Cerebellar cortex (tissue), 1 donor: Measurements from ENCODE around the gene KLHL29.
A peak's percentile ranks its signal among the peaks of the same experiment; 100 is the strongest.

Source experiments
- DNase-seq: peaks from one replicate; pipeline ENCODE4 v3.0.0-alpha.2; 2015; ENCODE audit warnings: low spot score

The KLHL29 gene

DNA sequence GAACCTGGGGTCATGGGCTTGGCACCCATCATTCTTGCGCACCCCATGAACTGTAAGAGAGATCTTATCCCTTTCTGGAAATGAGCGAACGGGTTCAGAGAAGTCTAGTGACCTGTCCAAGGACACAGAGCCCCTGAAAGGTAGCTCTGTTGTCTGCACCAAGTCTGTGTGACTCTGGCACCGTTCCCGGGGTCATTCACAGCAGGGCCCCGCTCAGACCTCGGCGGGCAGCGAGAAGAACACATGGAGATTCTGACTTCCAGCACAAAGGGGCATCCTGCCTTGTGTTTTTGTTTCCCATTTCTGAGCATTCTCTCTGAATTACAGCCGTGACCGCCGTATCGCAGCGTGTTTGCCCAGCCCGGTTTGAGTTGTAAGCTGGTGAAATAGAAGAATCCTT lies 231.7 kb downstream of the KLHL29 start:
- no peak for DNase-seq

DNA sequence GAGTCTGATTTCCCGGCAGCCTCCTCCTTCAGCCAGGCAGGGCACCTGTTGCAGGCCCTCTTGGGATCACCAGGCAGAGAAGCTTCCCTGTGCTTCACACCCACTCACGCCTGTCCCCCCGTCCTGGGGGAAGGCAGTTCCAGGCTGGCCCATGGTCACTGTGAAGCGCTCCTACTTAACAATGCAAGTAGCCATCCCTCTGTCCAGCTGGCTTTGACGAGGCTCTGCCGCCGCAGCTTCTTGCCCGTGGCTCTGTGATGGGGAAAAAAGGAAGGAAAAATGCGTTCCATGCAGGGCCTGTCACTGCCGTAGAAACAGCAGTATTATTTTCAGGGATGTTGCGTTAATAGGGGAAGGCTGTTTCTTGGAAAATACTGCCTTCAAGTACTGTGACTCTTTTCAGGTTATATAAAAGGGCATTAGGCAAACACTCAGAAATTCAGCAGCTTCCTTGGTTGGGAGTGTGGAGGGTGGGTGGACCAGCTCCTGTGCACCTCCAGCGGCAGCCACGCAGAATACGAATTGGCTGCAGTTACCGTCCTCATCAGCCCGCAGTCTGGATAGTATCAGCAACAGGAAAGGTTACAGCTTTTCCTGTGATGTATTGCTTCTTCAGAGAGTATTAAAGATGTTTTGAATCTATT lies 232.3 kb downstream of the KLHL29 start:
- DNase-seq: no peak

DNA sequence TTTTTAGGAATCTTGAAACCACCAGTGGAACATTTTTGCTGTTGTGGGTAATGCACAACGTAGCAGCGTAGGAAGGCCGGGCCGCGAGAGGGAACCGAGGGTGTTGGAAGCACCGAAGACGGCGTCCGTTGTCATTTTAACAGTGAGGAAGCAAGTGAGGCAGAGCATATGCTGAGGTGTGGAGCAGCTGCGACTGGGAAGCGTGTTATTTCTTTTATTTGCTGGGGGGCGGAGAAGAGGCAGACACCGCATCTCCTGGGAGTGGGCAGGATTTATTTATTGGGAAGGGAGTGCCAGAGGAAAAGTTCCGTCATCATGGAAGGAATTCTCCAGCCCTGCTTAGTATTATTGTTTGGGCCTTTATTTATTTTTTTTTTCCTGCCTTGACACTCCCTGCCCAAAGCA lies 232.8 kb downstream of the KLHL29 start:
- no peak for DNase-seq

DNA sequence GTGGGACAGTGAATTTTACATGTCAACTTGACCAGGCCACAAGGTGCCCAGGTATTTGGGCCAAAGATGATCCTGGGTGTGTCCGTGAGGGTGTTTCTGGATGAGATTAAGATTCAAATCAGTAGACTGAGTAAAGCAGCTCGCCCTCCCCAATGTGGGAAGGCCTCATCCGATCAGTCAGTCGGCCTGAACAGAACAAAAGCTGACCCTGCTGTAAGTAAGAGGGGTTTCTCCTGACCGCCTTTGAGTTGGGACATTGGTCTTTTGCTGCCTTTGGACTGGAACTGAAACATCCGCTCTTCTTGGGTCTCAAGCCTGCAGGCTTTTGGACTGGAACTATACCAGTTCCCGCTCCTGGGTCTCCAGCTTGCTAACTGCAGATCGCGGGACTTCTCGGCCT lies 233.3 kb downstream of the KLHL29 start:
- DNase-seq: no peak

DNA sequence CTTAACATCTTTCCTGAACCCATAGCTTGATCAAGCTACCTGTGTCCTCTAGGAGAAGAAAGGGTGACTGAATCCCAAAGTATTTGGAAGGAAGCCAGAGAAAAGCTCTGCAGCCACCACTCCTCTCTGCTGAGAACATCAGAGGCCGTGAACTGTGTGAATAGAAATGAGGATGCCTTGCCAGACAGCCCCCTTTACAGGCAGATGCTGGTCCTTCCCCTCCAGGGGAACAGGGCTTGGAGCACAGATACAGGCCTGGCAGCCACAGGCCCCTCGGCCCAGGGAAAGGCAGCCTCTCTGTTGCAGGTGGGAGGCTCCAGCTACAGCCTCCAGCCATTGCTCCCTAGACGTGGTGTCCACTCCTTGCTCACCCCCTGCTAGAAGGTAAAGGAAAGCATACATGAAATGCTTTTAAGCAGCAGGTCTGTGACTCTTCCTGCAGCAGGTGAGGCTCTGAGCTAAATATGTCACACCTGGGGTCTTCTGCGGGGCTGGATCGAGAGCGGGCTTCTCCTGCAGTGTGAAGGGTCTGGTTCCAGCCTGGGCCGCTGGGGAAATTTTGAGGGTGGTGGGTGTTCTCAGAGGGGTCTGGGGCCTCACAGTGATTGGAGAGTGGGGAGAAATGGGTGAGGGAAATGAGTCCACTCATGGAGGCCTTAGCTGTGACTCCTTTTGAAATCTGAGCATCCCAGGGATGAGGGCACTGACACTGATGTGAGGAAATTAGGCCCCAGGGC lies 234.0 kb downstream of the KLHL29 start:
- DNase-seq: no peak

DNA sequence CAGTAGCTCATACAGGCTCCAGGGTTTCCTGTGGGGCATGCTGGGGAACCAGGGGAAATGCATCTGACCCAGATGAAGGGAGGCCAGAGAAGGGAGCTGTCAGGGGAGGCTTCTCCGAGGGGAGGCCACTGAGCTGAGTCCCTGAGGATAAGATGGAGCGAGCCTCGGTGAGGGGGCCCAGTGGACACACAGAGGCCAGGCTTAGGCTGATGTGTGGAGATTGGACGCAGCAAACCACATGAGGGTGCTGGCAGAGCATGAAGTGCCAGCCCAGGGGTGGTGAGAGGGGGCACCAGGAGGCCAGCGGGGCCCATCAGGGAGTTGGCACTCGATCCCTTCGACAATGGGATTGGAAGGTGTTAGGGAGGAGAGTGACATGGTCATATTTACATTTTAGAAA lies 235.0 kb downstream of the KLHL29 start:
- no peak for DNase-seq

DNA sequence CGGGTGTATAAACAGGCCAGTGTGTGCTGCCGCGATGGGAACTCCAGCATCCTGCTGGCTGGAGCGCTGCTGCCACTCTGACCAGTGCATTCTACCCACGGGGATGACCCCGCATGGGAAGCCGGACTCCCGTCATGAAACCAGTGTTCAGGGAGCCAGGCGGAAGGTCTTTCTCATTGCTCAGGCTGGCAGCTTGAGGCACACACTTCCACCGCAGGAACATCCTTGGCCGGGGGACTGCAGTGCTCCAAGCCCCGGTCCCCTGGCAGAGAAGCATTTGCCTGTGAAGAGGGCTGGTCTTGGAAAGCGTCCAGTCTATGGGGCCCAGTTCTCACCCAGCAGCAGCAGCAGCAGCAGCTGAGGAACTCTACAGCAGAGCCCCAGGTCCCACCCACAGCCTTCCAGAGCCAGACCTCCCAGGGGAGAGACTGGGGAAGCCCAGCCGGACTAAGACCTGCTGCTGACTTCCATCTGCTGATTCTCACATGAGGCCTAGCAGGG lies 235.9 kb downstream of the KLHL29 start:
- DNase-seq: peak; percentile 16

DNA sequence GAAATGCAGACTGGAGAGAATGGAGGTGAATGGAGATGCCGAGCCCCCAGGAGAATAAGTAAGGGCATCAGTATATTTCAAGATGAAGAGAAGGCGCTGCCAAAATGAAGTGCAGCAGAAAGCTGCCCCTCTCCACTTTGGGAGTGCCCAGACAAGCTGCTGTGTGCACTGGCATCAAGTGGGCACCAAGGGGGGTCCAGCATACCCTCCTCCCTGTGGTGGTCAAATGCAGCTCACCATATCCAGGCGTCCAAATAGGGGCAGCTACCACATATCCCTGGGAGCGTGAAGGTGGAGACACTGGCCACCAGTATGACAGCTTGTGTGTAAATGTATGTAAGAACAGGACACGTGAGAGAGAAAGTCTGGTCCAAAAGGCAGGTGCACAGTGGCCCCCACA lies 236.6 kb downstream of the KLHL29 start:
- DNase-seq: no peak

DNA sequence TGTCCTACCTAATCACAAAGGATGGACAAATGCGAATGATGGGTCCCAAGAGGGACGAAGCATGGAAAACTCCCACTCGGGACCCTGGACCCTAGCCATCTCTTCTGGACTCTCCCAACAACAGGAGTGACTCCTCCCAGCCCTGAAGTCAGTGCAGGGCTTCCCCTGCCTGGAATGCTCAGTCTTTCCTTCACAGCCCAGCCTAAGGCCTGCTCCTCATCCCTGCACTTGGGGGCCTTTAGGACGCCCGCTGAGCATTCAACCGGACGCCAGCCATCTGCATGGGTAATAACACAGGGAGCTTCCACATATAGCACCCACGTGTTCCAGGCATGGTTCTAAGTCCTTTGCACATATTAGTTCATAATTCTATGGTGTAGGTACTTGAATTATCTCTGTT lies 237.5 kb downstream of the KLHL29 start:
- no peak for DNase-seq

DNA sequence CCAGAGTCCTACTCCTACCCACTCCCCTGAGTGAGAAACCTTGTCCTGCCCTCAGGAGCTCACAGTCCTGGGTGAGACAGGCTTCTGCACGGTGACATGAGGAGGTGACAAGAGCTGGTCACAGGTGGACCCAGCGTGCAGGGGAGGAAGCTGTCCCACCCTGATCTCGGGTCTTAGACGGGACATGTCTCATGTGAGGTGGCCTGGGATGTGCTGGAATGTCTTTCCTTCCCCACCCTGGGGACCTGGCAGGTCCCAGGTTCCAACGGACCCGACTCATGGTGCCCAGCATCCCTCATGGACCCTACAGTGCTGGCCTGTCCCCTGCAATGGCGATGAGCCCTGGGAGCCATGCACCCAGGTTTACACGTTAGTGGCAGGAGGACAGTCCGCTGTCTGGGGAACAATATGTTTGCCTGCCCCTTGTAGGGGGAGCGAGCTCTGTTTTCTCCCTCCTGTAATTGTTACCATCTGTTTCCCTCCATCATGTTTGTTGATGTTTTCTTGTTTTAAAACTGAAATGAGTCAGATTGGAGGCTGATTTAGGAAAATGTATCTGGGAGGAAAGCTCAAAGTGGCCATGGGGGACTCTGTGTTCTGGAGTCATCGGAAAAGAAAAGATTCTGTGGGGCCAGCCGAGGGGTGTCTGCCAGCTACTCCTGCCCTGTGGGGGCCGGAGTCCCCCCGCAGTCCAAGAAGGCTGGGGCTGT lies 238.1 kb downstream of the KLHL29 start:
- DNase-seq: no peak

DNA sequence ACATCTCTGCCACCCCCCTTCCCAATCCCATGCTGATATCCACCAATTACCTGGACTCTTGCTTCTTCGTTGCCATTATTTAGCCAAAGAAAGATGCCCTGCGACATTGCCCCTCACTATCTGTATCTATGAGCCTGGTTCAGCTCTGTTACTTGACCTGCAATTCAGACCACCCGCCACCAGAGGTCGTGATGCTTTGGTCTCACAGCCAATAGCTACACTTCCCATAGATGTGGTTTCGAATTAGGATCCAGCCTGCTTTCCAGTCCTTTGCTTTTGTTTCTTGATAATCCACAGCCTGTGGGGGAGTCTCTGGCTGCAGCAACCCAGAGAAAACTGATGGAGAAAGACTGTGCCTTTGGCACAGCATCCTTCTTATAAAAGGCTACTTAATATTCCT lies 239.4 kb downstream of the KLHL29 start:
- no peak for DNase-seq

DNA sequence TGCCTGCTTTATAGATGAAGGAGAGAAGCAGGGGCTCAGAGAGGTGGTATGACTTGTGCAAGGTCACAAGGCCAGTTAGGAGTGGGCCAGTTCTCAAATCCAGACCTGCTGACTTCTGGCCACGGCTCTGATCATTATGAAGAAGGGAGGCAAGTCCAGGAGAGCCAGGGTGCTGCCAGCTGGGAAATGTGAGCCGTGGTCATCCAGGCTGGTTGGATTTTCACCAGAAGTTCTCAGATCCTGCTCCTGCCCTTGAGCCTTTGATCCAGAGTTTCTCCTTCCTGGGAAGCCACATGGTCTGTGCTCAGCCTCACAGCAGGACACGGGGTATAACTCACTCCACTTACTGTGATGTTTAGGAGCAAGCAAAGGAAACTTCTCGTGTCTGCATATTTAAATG lies 239.9 kb downstream of the KLHL29 start:
- no peak for DNase-seq

DNA sequence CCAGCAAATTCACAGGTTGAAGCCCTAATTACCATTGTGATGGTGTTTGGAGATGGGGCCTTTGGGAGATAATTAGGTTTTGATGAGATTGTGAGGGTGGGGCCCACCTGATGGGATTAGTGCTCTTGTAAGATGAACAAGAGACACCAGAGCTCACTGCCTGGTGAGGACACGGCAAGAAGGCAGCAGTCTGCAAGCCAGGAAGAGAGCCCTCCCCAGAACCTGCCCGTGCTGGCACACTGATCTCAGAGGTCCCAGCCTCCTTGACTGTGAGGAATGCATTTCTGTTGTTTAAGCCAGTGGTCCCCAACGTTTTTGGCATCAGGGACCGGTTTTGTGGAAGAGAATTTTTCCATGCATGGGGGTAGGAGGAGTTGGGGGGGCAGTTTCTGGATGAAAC lies 240.7 kb downstream of the KLHL29 start:
- DNase-seq: no peak

DNA sequence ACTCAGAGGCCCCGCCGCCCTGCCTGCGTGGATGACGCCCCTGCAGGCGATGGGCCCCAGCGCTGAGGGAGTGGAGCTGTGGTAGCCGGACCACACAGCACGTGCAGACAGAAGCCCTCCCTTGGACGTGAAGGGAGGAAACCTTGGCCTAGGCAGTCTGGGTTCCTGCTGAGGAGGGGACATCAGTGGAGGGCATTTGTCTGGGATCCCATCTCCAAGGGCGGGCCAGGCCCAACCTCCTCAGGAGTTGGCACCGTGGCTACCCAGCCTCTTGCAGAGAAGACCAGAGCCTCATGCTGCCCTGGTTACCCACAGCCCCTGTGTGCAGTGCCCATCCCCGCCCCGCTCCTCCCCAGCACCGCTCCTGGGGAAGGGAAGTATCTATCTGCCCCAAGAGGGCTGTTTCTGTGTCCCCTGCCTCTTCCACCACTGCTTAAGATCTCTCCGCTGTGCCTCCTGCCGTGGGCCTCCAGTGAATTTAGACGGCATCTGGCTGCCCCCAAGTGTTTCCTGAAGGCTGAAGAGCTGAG lies 241.8 kb downstream of the KLHL29 start:
- DNase-seq: no peak

DNA sequence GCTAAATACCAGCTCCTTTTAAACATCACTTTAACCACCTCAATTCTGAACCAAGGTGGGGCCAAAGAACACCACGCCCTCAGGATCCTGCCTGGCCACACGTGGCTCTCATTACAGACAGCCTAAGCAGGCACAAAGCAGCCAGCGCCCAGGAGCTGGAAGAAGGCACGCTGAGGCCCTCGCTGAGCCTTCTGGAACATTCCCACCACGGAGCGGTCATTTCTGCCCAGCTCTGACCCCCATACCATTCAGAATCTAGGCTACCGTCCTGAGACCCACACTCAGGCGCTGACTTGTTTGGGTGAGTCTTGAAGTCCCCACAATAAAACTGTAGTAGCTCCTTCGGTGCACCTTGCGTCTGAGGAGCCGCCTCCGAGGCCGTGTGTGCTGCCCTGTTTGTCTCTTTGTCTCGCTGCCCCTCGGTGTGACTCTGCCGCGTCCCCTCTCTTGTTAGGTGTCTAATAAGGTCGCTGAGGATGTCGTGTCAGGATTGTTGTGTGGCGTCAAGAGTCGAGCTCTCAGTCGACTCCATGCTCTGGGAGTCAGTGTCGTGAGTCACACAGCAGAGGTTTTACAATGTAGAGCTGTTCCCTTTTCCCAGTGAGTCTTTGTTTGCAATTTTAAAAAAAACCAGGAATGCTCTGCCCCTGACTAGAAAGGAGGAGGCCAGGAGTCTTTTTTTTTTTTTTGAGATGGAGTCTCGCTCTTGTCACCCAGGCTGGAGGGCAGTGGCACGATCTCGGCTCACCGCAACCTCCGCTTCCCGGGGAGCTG lies 242.4 kb downstream of the KLHL29 start:
- DNase-seq: no peak

DNA sequence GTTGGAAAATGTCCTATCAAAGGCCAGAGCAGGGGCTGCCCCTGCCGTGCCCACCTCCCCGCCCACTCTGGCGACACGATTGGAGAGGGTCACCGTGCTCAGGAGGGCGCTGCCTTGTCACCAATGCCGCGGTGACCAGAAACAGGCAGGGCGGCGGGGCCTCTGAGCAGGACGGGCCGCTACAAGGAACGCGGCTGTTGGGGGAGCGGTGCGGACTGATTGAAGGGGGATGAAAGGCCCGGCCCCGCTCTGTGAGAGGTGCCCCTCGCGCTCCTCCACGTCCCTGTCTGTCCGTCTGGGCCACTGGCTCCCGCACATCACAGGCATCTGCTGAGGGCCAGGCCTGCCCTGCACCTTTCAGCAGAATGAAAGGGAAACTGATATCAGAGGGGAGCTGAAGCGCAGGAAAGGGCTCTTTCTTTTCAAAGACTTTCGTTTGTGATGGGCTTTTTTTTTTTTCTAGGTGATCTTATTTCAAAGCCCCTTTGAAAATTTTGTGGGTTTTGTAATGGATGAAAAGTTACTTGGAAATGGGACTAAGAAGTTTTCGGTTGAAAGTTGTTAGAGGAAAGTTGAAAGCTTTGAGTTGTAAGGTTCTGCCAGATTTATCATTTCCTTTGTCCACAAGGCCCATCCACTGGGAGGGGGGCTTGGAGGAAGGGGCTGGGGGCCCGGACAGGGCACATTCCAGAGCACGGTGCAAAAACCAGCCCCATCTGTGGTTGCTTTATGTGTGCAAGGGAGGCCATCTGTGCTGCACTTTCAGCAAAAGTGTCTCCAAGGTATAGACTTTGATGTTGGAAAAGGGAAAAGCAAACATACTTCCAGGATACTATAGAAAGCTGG lies 244.2 kb downstream of the KLHL29 start:
- DNase-seq: no peak

DNA sequence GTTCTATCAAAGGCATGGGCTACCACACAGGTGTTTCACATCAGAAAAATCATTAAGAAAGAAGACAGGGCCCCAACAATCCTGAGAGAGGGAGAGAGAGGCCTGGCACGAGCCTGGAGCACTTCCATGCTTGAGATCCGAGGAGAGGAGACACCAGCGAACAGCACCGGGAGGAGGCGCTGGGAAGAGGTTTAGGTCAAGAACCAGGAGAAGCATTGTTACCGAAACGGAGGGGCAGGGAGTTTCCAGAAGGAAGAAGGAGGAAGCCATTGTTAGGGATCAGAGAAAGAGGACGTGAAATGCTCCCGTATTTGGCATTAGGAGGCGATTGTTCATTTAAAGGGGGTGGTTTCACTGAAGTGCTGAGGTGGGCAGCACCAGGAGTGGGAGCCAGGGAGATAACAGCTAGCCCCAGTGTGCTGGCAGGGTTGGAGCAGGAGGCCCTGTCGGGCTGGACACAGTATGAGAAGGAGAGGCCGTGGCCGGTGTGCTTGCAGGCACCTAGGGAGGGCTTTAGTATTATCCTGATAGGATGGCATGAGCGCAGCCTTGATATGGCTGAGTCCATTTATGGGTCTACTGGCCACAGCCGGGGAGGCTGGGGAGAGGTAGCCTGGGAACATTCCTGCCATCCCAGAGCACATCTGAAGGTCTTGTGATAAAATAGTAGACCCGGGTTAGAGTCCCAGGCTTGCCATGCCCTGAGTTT lies 244.9 kb downstream of the KLHL29 start:
- DNase-seq: no peak

DNA sequence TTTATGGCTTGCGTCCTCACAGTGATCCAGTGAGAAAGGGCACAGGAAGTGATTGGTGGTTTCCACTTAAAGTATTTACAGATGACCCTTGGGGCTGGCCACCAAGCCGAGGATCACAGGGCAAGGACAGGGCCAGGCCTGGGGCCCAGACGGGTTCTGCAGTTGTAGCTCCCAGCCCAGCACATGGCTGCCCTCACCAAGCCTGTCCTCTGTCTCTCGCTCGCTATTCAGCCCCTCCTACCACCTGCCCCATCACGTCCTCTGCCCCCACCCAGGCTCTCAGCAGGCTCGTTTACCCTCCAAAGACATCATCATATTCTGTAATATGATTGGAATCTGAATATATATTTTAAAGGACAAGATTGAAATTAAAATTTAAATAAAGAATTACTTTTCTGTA lies 246.0 kb downstream of the KLHL29 start:
- no peak for DNase-seq

DNA sequence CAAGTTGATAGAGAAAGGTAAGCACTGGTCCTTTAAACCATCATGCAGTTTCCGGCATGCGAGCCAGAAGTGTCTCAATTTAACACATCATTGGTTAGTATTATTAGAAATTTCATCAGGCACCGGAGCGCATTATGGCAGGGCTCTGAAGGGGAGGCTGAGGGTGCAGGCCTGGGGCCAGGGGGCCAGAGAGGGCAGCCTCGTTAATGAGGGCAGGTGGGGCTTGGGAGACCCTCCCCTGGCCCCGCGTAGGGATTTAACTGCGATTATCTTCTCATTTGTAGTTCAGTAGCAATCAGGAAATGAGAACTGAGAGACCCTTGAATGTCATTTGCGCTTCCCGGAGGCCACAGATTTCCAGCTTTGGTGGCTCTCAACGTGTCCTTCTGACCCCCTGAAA lies 246.4 kb downstream of the KLHL29 start:
- no peak for DNase-seq

DNA sequence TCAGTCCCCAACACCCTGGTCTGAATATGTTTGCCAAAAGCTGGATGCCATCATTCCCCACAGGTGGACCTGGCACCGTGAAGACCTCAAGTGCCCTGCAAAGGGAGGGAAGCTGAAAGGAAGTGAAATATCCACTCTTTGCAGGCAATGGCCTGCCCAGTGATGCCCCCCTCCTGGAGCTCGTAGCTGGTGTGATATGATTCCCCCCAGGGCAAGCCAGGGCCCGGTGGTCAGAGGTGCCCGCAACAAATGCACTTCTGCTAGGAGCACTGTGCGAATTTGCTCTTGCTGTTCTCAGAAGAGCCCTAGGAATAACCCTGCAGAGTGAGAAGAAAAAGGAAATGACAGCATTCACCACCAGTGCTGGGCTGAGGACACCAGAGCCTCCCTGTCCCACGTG lies 247.4 kb downstream of the KLHL29 start:
- no peak for DNase-seq
